HK-2 (cell line): ENCODE data around the gene MLLT10.

ENCODE experiments used
- DNase-seq: peaks from one replicate; pipeline ENCODE4 v3.0.0-alpha.2; 2018; ENCODE audit not compliant: unreplicated experiment

The MLLT10 gene

GRCh38 chr10:21517134-21518031, 16.6 kb upstream of the MLLT10 start:
- peak; percentile 44 for DNase-seq

- no peak for DNase-seq
These were observed 15.8 kb upstream of the MLLT10 start for GRCh38 chr10:21518149-21518640.

DNA sequence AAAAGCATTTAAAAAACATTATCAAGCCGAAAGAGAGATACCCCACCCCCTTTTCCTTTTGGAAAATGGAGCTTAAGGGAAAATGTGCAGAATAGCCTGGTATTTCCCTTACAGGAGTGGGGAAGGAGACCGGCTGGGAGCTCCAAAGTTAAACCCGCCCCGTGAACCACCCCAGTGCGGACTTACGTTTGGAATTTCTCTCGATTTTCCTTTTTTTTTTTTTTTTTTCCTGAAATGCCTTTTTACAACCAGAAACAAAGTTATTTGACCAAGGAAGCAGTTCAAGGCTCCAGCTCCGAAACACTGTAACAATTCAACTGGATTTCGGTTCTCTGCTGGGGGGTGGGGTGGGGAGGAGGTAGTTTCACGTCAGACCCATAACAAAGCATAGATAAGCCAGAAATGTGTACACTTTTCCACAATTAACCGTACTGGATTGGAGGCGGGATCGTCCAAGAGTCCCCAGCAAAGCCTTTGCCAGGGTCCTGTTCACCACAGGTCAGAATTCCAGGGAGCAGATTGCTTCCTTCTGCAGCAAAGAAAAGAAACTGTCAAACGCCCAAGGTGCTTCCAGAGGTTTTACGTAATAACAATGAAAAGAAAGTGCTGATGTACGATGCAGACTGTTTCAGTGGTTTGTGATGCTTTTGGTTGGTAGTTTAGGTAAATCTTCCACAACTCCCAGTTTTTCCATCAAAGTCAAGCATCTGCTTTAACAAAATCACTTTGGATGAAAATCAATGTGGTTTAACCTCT, 15.2 kb upstream of the MLLT10 start:
- no peak for DNase-seq

DNA sequence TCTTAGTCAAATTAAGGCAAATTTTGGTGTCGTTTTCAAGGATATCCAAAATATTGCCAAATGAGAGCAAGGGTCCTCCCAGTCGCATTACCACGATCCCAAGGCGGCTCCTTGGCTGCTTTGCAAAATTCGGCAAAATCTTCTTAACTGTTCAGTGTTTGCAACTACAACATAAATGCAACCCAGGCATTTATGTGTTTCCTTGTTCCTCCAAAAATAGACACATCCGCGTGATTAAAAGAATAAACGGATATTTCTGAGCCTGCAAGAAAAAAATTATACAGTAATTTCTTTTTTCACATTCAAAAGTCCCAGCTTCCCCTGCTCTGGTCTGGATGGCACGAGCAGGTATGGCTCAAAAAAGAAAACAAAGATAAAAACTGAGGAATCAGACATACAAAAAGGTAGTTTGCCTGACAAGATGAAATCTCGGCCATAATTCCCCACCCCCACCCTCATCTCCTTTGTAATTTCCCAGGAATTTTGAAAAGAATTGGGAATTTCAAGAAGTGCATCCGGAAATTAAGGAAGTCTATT, 14.6 kb upstream of the MLLT10 start:
- DNase-seq, result no peak

GRCh38 chr10:21519941-21520436, 14.0 kb upstream of the MLLT10 start:
- no peak for DNase-seq

DNA sequence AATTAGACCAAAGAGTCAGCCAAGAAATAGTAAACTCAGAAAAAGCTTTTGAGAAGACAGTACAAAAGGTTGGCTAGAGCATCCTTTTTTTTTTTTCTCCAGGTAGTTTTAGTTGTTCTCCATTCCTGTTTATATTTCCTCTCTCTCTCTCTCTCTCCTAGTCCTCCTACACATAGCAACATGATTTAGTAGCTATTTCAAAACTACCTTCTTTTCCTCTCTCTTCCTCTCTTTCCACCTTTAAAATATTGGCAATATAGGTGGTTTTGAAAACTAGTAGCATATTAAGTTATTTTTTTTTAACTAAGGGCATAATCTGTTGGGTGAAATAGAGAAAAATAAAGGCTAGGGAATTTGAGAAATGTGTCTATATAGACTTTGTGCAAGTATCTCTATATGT, 13.5 kb upstream of the MLLT10 start:
- DNase-seq, result no peak

DNA sequence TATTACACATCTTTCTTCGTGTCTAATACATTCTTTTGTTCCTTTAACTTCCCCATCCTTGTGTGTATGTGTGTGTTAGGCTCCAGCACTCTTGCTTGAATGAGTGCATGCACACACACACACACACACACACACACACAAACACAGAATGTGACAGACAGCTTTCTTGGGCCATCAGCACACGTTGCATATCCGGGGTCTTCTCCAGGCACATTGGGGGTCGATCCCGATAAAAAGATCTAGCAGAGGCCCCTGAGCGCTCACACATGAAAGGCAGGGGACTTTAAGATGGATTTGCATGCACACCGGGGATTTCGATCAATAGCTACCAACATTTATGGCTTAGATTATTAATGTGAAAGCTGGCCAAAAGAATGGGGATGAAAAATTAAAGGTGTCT, 13.1 kb upstream of the MLLT10 start:
- no peak for DNase-seq

DNA sequence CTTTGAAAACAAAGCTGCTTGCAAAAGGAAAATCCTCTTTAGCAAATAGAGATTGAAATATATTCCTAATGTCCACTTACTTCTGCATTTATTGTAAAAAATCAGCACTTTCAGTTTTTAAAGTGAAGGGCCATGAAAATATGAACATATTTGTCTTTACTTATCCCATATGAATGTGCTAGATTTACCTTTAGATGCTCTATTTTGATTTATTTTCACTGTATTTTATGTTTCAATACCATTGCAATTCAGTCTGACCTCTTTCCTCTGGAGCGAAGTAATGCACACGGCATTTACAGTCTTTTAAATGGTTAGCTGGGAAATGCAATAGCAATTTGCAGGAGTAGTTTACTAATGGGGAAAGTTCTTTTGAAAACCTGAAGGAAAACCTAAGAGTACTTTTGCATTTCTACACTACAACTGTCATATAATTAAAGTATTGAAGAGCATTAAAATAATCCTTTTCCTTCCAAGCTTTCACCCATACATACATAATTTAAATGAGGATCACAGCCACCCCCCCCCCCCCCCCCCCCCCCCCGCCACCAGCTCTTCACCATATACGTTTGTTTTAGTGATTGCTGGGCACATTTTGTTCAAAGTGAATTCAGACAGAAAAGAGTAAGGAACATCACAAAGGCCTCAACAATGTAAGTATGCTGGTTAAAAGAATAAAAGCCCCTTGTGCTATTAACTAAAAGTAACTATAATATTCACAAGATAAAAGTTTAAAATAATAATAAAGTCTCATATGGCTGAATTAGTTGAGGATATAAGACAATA, 12.1 kb upstream of the MLLT10 start:
- no peak for DNase-seq

DNA sequence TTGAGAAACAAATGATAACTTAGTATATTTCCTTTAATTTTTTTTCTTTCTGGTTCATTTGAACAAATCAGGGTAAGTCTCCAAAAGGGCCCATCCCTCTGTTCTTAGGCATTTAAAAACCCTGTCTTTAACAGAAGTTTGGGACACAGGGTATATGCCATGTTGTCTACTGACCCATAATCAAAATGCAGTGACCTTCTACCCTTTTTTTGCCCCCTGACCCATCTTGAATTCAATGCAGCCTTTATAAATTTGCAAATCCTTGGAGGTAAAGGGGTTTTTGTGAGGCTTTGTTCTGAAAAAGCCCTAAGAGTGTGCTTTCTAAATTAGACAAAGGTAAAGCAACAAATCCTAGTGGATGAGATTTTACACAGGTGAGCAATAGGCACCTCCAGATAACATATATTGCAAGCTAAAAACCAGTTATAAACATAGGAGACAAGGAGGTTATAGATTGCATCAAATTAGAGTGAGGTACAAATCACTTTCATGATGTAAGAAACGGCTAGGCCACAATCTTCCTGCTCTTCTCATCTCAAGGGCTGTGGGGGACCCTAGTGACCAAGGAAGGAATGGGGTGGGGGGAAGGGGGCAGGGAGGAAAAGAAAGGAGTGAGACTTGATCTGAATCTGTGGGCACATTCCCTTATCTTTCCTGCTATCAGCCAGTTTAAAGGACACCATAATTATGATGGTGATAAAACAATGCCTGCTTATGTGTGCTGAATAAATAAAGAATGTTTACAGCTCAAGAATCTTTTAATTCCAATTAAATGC, 11.2 kb upstream of the MLLT10 start:
- no peak for DNase-seq

- no peak for DNase-seq
These were observed 10.4 kb upstream of the MLLT10 start for GRCh38 chr10:21523557-21524008.

- DNase-seq, result no peak
These were observed 9.9 kb upstream of the MLLT10 start for GRCh38 chr10:21524131-21524525.

GRCh38 chr10:21524526-21525366, 9.3 kb upstream of the MLLT10 start:
- peak; percentile 15 for DNase-seq

DNA sequence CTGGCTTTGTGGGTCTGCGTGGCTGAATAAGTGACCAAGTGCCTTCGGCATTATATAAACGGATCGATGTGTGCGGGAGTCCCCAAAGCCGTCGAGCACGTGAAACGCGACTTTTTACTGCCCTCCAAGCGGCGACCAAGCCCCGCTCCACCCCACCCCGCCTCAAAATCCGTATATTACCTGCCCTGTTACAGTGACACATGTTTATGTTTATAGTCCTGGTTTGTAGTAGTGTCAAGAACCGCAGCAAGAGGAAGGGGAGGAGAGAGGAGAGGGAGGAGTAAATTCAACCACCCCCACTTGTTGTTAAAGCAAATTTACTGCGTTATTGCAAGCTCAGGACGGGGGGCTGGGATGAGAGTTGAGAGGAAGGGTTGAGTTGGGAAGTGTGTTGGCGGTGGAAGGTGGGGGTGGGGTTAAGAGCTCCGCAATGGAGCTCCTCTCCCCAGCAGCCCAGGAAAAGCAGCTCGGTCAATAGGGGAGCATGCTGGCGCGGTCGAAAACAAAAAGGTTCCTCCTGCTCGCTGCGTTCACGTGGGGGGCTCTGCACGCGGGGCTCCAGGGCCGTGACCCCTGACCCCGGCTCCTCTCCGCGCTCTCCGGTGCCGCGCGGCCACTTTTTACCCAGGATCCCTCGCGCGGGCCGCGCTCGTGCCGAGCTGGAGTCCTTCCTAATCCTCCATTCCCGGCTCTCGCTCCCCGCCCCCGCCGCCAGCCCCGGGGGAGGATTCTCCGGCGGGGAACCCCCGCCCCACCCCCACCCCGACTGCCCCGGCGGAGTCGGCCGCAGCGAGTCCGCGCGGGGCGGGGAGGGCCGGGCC, 8.5 kb upstream of the MLLT10 start, which contains the start of gene SKIDA1:
Gene SKIDA1, minus strand, starts transcription at position 316 of the 821 bp plus-strand sequence. CDS start 7,860 bp downstream, outside the sequence.
- peak; percentile 84 for DNase-seq

DNA sequence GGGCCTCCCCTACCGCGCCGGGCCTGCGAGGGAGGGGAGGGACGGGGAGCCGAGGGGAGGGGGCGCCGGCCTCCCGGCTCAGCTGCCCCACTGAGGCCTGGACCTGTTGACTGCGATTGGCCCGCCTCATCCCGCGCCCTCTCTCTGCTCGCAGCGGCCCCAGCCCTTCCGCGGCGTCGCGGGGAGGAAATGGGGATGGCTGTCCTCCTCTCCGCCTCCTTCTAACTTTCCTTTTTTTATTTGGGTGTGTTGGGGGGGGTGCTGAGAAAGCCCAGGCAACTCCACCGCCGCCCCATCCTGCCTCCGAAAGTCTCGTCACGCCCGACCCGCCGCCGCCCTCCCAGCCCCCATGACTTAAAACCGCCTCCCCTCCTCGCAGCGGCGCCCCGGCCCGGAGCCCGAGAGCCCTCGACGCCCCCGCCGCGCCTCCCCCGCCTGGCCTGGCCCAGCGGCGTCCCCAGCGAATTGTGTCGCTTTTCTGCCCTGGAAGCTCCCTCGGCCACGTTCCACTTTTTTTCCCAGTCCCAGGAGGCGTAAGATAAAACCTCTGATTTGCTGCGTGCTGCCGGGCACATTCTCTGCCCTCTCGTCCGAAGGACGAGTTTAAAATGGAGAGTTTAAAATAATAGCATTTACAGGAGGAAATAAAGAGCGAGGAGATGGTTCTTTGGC, 7.7 kb upstream of the MLLT10 start:
- DNase-seq, result peak; percentile 87

DNA sequence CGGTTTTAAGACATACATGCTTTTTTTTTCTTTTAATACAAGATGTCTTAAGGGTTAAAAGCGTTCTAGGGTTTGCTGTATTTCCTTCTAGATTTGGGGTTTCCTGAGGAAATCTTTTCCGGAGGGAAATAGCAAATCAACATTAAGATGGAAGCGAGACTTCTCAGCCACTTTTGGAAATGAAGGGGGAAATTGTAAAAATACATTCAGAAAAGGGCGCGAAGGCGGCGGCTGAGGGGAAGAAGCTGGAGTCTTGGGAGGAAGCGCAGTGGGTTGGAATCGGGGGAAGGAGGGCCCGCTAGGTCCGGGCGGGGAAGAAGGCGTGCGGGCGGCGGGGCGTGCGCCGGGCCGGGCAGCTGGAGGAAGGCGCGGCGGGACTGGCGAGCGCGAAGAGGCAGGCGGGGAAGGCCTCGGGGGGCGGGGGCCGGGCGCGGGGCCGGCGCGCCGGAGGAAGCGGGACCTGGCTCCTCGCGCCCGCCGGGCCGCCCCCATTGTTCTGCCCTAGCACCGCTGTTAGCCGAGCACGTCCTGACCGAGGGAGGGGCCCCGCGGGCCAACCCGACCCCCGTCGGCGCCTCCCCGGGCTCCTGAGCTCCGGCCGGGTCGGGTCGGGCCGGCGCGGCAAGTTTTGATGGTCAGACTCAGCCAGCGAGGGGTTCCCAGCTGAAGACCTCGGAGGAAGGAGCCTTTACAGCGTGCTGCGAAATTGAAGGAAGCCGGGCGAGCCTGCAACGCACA, 7.0 kb upstream of the MLLT10 start:
- DNase-seq, result peak; percentile 68

- DNase-seq, result no peak
These were observed 6.3 kb upstream of the MLLT10 start for GRCh38 chr10:21527598-21528235.
